A673 (cell line): Measurements from ENCODE around the gene AMIGO3. TPM values are rescaled to one million over a fixed set of nuclear protein-coding genes. Genes with fewer than 3 reads are reported as not detected.

Experiments
- BruUV-seq: library from RNA; stranded (reverse); fragments of 400-500 nt; replicated peaks from 2 replicates; lab custom pipeline; 2021; lab: Mats Ljungman, UMichigan
- CTCF ChIA-PET: fragments of 300-600 bp; sonication (Branson Sonifier 250); formaldehyde crosslinking; loops from one replicate; lab custom pipeline; 2022; ENCODE audit warnings: antibody characterized with exemption; lab: Charles Lee
- POLR2A ChIA-PET: fragments of 300-600 bp; sonication (Branson Sonifier 250); formaldehyde crosslinking; loops from one replicate; lab custom pipeline; 2022; ENCODE audit warnings: antibody characterized with exemption; ENCODE audit not compliant: low non-redundant PET; lab: Charles Lee
- DNase-seq: peaks from one replicate; pipeline ENCODE4 v3.0.0-alpha.2; 2015; ENCODE audit warnings: low spot score
- H3K27ac ChIP-seq: fragments of 200-600 bp; sonication (generic); 2 replicates; pipeline ENCODE4 v1.5.1; 2016; ENCODE audit warnings: mixed run types, low read depth, mild to moderate bottlenecking, mixed read lengths, antibody characterized with exemption, low read length; ENCODE audit not compliant: poor library complexity, severe bottlenecking
- H3K27me3 ChIP-seq: fragments of 200-600 bp; sonication (generic); replicated peaks from 2 replicates; pipeline ENCODE4 v1.6.1; 2017; ENCODE audit warnings: mixed run types, low read depth, mild to moderate bottlenecking, mixed read lengths, antibody characterized with exemption, low read length; ENCODE audit not compliant: insufficient read depth, poor library complexity
- H3K36me3 ChIP-seq: fragments of 200-600 bp; sonication (generic); 2 replicates; pipeline ENCODE4 v1.6.1; 2016; ENCODE audit warnings: mixed run types, mild to moderate bottlenecking, mixed read lengths, antibody characterized with exemption, low read length; ENCODE audit not compliant: insufficient read depth, poor library complexity, severe bottlenecking
- H3K4me1 ChIP-seq: fragments of 200-600 bp; sonication (generic); 2 replicates; pipeline ENCODE4 v1.6.1; 2017; ENCODE audit warnings: mixed run types, mild to moderate bottlenecking, mixed read lengths, antibody characterized with exemption, low read length; ENCODE audit not compliant: insufficient read depth, poor library complexity, severe bottlenecking
- H3K4me3 ChIP-seq: fragments of 200-600 bp; sonication (generic); 2 replicates; pipeline ENCODE4 v1.5.1; 2016; ENCODE audit warnings: low read depth, mixed run types, mild to moderate bottlenecking, mixed read lengths, low read length; ENCODE audit not compliant: poor library complexity, severe bottlenecking
- H3K9me3 ChIP-seq: fragments of 200-600 bp; sonication (generic); 2 replicates; pipeline ENCODE4 v1.6.1; 2016; ENCODE audit warnings: mixed run types, low read depth, mild to moderate bottlenecking, mixed read lengths, antibody characterized with exemption, low read length; ENCODE audit not compliant: poor library complexity, severe bottlenecking
- CTCF ChIP-seq: fragments of 300-800, 200-600 bp; sonication (generic); conservative IDR thresholded peaks from 2 replicates; pipeline ENCODE4 v1.5.1; 2017; ENCODE audit warnings: low read depth, mild to moderate bottlenecking, antibody characterized with exemption, low read length, moderate library complexity, mixed read lengths
- EZH2 ChIP-seq: fragments of 200-600 bp; sonication (generic); IDR thresholded peaks from 2 replicates; pipeline ENCODE4 v1.6.1; 2017; ENCODE audit warnings: borderline replicate concordance, low read depth, mild to moderate bottlenecking, mixed read lengths, antibody characterized with exemption, low read length; ENCODE audit not compliant: poor library complexity, severe bottlenecking
- intact Hi-C: fragments of 100-400 bp; cut with micrococcal nuclease; formaldehyde crosslinking; loops from one replicate; pipeline ENCODE4 v1.10.0; 2022; ENCODE audit not compliant: unreplicated experiment
- total RNA-seq: library from RNA; stranded (reverse); gene quantifications from 2 replicates; pipeline ENCODE4 v1.2.3, GENCODE V29; 2021

AMIGO3 gene
- total RNA-seq, 1 experiment from 2014 or later = not detected

- Histone ChIP-seq H3K9me3 (no peaks in the 10 kb centered on the region), H3K27ac (no peak overlapping the region), H3K36me3 (no peaks in the 10 kb centered on the region), H3K4me3 (no peak overlapping the region), H3K4me1 (no peaks in the 10 kb centered on the region), H3K27me3 (no peaks in the 10 kb centered on the region)
- intact Hi-C loops = no loop called here
- ChIA-PET CTCF (no interaction called here), POLR2A (no interaction called here)
- TF ChIP-seq CTCF (no peak), EZH2 (no peak)
- BruUV-seq = no TSS peak
- no peak for DNase-seq
Measured at GRCh38 chr3:49707113-49707480, 12.4 kb downstream of the AMIGO3 start.

- Histone ChIP-seq H3K9me3 (no peaks in the 10 kb centered on the region), H3K36me3 (no peaks in the 10 kb centered on the region), H3K27me3 (no peaks in the 10 kb centered on the region), H3K4me3 (no peak overlapping the region), H3K4me1 (no peaks in the 10 kb centered on the region), H3K27ac (no peak overlapping the region)
- ChIA-PET POLR2A (no interaction called here), CTCF (no interaction called here)
- intact Hi-C loops = no loop called here
- DNase-seq = no peak
- TF ChIP-seq EZH2 = no peak
- TF ChIP-seq CTCF = no peak
- BruUV-seq = no TSS peak
Measured at GRCh38 chr3:49706456-49707112, 12.9 kb downstream of the AMIGO3 start.

GRCh38 chr3:49705390-49705960 is 14.0 kb downstream of the AMIGO3 start:
- no peaks in the 10 kb centered on the region for H3K9me3 ChIP-seq
- no peak for DNase-seq
- no TSS peak for BruUV-seq
- CTCF ChIA-PET = no interaction called here
- TF ChIP-seq EZH2 = no peak
- TF ChIP-seq CTCF = no peak
- no peaks in the 10 kb centered on the region for H3K27me3 ChIP-seq
- POLR2A ChIA-PET = no interaction called here
- no peaks in the 10 kb centered on the region for H3K36me3 ChIP-seq
- intact Hi-C loops = no loop called here
- H3K4me3 ChIP-seq = no peak overlapping the region
- no peaks in the 10 kb centered on the region for H3K4me1 ChIP-seq
- no peak overlapping the region for H3K27ac ChIP-seq
